Hindlimb muscle (tissue), 1 donor: ENCODE data around the gene SERPINB12. TPM values are rescaled to one million over a fixed set of nuclear protein-coding genes. Genes with fewer than 3 reads are reported as not detected.

Experiments used
- DNase-seq: peaks from one replicate; pipeline ENCODE4 v3.0.0-alpha.2; 2013
- polyA plus RNA-seq: library from polyadenylated mRNA; unstranded; fragments of 120-200 nt; gene quantifications from one replicate; pipeline ENCODE4 v1.2.1, GENCODE V29; 2013; ENCODE audit not compliant: insufficient read length

The SERPINB12 gene
- polyA plus RNA-seq, 1 donor = 1.3 TPM

DNA sequence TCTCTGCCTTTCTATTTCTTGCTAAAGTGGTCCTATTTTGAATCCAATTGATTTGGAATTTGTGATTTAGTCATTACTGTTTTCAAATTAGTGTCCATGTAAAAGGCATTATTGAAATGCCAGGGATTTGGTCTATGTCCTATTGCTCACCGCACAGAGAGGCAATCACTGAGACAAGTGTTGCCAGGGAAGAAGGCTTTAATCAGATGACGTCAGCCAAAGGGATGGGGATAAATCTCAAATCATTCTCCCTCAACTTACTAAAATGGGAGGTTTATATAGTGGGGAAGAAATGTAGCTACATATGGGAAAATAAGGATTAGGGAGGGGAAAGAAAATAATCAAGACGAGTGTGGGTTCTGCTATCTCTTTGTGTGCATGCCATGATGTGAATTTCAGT lies 9.6 kb downstream of the SERPINB12 start:
- DNase-seq = no peak

DNA sequence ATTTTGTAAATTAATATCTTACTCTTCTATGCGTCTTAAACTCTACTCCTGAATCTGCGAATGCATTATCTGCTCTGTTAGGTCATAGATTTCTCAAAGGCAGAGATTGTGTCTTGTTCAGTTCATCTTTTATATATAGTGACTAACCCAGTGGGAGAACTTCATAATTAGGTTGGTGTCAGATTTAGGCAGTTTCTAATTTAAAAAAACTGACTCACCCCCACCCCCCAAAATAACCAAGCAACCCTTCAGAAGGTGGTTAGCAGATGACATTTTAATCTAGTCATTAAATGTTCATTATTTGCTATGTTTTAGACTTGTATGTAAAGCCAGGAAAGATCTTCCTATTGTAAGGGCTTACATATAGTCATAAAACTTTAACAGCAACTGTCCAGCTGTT lies 10.4 kb downstream of the SERPINB12 start:
- DNase-seq = no peak

DNA sequence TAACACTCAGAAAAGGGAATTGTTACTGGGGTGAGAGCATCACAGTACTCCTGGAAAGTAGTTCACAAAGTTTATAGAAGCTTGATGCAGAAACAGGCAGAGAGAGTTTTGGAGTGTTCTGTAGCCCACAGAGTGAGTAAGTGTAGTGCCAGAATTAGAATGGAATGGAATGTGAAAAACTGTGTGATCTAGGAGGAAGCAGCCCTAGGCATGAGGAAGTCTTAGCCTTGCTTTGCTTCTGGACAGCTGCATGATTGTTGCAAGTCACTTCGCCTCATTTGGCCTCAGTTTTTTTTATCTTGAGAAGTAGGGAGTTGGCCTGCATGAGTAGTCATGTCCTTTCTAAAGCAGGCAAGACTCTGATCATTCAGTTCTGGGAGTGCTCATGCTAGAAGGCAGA lies 10.9 kb downstream of the SERPINB12 start:
- peak; percentile 16 for DNase-seq

DNA sequence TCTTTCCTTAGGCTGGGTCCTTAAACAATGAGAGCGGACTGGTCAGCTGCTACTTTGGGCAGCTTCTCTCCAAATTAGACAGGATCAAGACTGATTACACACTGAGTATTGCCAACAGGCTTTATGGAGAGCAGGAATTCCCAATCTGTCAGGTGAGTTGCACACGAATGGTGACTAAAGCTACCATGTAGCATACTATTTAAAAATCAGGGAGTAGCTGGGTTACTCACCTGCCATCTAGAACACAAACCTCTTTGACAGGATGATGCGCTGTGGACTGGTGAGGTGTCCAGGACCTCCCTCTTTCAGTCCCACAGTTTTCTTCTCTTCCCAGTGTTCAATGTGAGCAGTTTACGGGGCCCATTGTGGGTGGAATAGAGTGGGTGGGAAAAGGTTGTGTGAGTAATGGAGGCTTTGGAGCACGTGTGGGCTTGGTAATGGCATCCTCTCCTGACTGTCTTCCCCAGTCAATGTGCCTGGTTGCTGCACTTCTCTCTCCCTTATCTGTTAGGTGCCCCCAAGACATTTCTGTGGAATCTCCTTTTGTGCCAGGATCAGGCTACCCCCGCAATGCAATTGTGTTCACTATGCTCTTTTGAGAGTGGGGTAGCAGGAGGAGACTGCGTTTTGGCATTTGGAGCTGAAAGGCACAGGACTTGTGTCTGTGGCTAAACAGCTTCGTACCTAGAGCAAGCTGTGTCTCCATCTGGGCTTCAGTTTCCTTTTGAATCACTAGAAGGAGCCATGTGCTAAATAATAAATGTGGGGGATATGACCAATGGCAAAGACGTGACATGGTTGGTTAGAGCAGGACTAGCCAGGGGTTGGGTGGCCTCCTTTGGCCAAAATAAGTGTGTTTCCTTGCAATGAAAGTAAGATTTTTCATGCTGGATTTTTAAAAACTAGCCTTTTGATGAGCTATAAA lies 17.7 kb downstream of the SERPINB12 start:
- no peak for DNase-seq

DNA sequence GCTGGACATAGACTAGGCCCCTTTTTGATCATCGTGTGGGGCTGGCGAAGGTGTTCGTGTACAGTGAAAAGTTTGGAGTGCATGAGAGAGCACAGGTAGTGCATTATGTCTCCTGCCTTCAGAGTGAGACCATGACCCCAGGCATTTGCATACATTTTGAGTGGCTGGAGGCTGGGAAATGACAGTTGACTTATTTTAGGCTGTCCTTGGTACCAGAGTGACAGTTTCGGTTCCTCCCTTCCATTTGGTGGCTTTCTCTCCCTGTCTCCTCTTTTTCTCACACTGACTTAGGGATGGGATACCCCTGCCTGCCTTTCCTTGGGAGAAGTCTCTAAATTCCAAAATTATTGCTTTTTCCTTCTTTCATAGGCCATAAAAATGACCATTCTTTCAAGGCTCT lies 20.1 kb downstream of the SERPINB12 start:
- no peak for DNase-seq

DNA sequence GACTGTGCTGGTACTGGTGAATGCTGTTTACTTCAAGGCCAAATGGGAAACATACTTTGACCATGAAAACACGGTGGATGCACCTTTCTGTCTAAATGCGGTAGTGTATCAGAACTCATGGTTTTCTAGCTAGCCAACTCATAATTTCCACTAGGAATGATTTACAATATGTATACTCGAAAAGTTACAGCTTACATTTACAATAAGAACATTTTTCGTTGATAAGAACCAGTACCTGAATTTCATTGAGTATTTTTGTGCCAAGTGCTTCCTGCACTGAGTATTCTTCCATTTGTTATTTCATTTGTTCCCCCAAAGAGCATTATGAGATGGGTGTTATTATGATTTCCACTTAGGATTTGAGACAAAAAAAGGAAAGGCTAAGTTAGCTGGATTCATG lies 21.9 kb downstream of the SERPINB12 start:
- no peak for DNase-seq

DNA sequence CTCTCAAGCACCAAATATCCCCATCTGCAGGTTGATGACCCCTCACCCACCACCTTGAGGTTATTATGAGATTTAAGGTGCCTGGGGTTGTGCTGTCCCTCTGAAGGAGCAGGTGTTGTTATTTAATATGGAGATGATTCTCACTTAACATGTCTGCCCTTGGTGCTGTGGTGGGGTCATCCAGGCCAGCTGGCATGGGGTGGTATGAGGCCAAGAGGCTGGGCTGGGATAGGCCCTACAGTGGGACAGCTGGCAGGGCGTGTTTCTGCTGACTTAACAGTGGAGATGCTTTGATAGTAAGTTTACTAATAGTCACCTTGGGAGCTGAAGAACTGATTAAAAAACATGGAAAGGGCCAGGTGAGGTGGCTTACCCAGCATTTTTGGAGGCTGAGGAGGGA lies 22.4 kb downstream of the SERPINB12 start:
- DNase-seq = no peak

DNA sequence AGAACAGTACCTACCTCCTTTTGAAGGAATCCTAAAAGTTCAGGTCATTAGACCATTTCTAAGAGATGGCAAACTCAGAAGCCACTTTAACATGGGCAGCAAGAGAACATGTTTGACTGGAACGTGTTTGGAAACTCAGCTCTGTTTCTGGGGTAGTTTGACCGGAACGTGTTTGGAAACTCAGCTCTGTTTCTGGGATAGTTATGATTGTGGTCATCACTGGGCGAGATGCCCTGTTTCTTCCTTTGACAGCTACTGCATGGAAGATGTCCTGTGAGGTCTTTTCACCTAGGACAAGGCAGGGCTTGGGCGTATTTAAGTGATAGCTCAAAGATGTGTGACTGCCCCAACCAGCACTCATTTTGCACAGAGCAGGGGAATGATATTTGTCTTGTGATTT lies 25.1 kb downstream of the SERPINB12 start:
- DNase-seq = no peak

DNA sequence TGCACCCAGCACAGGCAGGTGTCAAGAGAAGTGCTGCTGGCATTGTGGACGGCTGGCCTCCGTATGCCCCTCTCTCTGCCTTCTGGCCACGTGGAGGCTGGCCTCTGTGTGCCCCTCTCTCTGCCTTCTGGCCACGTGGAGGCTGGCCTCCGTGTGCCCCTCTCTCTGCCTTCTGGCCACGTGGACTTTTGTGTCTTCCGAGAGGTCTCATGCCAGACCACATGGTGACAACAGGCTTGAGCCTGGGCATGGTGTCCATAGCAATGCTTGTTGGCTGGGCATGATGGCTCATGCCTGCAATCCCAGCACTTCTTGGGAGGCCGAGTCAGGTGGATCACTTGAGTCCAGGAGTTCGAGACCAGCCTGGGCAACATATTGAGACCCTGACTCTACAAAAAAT lies 25.7 kb downstream of the SERPINB12 start:
- no peak for DNase-seq

DNA sequence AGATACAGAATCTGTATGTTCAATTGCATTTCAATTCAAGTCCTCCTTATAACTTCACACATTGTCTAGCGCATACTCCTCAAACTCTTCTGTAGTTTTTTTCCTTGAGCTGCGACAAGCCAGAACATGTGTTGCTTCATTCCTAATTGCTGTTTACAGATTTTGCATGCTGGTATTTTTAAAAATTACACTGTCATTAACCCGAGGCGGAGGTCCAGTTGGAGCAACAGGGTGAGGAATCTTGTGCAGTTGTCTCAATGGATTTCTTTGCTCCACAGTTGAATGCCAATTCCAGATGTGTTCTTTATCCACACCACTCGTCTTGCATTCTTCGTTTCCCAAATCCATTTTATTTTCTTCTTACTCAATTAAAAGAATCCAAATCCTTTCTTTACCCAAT lies 28.6 kb downstream of the SERPINB12 start:
- no peak for DNase-seq

DNA sequence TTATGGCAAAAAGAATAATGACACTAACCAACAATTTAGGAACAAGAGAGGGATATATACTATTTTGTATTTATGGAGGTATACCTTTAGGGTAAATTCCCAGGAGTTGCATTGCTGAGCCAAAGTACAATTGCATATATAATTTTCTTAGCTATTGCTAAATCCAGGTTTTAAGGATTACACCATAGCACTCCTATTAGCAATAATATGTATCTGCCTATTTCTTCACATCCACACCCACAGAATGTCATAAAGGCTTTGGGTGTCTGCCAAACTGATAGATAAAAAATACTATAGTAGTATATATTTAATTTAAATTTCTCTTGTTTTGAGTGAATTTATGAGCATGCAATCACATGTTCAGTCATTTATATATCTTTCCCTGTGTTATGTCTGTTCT lies 33.5 kb downstream of the SERPINB12 start:
- no peak for DNase-seq

DNA sequence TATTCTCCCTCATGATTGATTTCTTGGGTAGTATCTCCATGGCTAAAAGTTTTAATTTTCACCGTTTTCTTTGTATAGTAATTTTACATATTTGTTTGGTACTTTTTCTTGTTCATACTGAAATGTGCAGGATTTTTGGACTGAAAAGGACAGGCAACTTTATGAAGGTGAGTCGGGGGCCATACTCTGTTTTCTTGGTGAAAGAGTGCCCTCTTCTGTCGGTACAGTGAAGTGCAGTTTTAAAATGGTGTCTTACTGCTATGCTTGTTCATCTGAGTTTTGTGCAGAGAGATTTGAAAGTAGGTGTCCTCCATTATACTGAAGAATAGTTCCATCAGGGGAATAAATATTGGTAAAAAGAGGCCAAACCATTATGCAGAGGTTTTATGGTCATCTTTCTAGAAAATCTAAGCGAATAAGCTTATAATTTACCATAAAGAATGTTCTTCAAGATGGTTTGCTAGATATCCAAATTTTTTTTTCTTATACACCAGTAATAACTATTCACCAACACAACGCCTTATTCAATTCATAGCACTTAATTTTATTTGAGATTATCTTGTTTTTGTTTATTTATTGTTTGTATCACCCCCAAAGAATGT lies 36.3 kb downstream of the SERPINB12 start:
- DNase-seq = peak; percentile 17

DNA sequence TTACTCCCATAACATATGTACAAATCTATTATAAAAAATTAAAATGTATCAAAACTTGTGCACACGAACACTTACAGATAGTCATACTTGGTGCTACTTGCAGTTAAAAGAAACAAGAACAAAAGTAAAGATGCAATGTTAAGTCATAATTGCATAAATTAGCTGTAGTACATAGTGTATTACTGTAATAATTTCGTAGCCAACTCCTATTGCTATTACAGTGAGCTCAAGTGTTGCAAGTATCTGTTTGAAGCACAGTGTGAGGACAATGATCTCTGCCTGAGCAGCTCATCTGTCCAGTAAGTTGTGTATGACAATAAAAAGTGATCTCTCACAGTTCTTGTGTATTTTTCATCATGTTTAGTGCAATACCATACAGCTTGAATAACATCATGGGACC lies 37.4 kb downstream of the SERPINB12 start:
- DNase-seq = no peak

DNA sequence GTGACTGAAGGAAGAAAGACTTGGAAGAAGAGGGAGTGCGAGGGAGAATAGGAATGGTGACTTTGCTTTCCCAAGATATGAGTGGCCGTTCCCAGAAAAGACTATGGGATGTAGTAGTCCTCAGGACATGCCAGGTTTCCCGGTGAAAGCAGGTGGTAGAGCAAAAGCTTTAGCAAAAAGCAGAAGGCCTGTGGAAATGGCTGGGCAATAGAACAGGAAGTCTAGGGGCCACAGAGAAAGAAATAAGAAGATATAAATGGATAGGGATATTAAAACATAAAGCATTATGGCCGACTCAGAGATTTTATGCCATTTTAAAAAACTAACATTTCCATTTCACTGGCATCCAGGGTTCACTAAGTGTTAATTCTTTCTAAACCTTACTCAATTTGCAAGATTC lies 43.8 kb downstream of the SERPINB12 start:
- DNase-seq = no peak

DNA sequence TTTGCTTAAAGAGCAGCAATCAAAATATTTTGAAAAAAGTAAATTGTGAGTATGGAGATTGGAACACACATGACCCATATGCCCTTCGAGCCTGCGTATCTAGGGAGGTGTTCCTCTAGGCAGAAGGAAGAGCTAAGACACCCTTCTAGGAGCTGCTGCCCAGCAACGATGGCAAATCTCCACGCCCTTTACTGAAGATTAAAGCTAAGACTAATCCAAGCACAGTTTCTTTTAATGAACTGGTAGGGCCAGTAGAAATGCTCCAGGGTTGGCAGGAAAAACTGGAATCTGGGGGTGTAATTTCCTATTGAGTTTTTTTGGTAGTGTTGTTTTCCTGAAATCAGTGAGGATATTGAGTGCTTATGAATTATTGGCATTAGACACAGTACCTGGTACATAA lies 44.3 kb downstream of the SERPINB12 start:
- no peak for DNase-seq

DNA sequence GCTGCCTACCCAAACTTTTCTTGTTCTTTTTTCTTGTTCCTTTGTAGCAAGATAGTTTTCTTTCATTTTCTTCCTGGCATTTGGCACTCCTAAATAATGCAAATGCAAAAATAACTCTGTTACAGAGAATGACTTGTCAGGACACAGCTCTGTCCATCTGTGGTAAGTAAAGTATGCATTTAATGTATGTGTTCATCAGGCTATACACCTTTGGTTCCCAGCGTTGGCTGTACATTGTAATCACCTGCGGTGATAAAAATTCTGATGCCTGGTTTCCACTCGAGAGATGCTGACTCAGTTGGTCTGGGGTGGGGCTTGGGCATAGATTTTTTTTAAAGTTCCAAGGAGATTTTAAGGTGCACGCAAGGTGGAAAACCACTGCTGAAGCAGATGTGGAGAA lies 44.8 kb downstream of the SERPINB12 start, which contains the start of gene SERPINB13:
Gene SERPINB13 (plus strand): TSS at position 378 of the 400 bp plus-strand sequence. CDS start 1,325 bp downstream, outside the sequence.
- no peak for DNase-seq

DNA sequence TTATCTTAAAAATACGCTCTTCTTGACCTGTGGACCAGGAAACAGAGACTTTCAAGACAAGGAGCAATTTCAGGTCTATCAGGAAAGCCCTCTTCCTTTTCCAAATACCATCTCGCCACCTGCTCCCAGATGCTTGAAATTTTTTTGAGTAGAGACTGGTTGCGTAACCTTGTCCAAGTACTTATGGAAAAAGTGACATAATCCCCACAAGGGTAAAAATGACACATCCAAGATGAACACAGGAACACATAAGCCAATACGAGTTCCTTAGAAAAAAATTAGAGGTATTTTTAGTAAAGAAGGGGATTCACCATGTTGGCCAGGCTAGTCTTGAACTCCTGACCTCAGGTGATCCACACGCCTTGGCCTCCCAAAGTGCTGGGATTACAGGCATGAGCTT lies 46.7 kb downstream of the SERPINB12 start:
- DNase-seq = no peak

DNA sequence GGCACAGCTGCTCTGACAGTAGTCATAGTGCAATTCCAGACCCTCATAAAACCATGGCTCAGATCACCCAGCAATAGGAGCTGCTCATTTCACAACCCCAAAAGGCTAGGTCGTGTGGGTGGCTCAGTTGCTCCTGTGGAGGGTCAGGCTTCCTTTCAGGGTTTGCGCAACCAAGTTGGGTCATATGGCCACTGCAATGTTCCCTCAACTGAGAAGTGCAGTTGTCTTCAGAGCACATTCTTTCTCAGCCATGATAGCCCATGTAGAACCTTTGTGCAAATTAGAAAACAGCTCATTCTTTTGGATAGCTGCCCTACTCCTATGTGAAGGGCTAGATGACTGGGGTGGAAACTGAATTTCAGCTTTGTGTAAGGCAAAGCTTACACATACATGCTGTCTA lies 48.2 kb downstream of the SERPINB12 start:
- no peak for DNase-seq

DNA sequence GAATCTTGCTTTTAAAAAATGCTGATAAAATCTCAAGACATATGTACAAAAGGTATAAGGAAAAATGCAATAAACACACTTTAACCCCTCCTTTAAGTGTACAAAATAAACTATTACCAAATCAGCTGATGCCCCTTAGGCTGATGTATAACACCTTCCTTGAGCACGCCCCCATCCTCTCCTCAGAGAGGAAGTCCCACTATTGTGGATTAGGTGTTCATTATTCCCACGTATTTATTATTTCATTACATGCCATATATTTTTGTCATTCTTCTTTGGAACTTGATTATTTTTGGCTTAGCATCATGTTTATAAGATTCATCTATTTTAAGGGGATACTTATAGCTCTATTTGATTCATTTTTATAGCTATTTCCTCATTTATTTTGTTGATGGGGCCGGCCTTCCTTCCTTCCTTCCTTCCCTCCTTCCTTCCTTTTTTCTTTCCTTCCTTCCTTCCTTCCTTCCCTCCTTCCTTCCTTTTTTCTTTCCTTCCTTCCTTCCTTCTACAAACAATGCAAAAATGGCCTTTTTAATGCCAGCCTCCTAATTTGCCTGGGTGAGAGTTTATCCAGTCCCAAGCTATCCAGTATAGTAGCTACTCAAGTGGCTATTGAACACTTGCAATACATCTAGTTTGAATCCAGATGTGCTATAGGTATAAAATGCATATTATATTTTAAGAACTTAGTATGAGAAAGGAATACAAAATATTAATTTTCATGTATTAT lies 49.0 kb downstream of the SERPINB12 start:
- DNase-seq = no peak

DNA sequence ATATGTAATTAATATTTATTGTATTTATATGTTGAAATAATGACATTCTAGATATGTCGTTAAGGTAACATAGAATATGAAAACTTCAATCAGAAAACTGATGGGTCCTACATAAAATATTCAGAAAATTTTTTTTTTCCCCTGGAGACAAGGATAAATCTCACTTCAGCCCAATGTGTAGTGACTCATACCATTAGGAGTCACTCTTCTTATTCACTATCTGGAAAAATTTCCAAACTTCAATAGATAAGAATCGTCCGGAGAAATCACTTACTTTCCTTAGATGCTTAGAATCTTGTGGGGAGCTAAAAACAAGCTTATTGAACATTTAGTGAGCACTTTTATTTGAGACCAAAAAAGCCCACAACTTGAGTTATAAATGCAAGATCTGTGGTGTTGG lies 49.6 kb downstream of the SERPINB12 start:
- no peak for DNase-seq

DNA sequence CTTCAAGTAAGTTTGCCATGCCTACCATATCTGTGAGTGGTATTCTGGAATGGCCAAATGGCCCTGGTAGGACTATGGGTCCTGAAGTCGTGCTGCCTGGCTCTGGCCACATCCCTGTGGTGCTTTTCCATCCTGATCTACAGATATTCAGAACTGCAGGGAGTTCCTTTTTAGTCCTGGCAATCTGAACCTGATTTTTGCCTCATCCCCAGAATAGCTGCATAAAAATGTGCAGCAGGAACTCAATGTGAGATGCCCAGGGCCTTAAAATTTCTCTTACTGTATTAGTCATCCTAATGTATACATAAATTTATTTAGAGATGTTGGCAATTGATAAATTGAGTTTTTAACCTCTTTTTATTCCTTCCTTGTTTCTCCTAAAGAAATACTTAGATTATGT lies 50.3 kb downstream of the SERPINB12 start:
- no peak for DNase-seq

DNA sequence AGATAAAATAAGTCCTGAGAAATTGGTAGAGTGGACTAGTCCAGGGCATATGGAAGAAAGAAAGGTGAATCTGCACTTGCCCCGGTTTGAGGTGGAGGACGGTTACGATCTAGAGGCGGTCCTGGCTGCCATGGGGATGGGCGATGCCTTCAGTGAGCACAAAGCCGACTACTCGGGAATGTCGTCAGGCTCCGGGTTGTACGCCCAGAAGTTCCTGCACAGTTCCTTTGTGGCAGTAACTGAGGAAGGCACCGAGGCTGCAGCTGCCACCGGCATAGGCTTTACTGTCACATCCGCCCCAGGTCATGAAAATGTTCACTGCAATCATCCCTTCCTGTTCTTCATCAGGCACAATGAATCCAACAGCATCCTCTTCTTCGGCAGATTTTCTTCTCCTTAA lies 54.8 kb downstream of the SERPINB12 start:
- DNase-seq = no peak

DNA sequence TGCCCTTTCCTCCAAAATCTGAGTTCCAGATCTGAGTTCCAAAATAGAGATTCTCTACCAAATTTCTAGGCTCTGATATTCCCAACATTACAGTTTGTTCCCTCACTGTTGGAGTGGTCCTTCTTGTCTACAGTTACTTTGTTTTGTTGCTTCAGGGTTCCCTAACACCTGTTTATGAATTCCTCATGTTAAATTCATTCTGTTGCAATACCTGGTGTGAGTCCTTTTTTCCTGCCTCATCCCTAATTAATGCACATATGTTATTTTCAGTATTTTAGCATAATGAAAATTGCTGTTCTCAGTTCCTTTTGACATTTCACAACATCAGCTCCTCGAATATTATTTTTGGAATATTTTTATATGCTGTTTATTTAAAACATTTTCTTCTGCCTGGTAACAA lies 61.2 kb downstream of the SERPINB12 start:
- no peak for DNase-seq
